CD4-positive, alpha-beta T cell treated with Interleukin-15 for 4 hours (primary cell): Measurements from ENCODE around the gene TST.

Source experiments
- DNase-seq: peaks from one replicate; pipeline ENCODE4 v3.0.0-alpha.2; 2020; ENCODE audit warnings: low spot score

TST gene

DNA sequence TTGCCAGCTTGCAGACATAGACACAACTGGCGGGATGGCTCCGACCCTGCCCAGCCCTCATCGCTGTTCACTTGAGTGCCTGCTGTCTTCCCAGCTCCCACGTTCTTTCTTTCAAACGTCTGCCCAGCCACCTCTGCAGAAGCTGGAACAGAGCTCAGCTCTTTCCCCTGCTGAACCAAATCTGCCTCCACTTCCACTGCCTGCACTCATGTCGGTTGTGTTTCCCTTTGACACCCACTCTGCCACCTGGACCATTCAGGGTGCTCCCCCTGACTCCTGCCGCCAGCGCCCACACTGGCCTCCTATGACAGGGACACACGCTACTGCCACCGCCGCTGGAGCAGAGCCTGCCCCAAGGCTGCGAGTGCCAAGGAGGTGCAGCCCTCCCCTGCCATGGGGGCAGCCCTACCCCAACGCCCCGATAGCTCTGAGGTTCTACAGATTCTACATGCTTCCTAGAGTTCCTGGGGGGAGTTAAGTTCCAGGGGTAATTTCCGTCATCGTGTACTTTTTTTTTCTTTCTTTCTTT is 37.9 kb downstream of the TST start:
- DNase-seq: no peak

DNA sequence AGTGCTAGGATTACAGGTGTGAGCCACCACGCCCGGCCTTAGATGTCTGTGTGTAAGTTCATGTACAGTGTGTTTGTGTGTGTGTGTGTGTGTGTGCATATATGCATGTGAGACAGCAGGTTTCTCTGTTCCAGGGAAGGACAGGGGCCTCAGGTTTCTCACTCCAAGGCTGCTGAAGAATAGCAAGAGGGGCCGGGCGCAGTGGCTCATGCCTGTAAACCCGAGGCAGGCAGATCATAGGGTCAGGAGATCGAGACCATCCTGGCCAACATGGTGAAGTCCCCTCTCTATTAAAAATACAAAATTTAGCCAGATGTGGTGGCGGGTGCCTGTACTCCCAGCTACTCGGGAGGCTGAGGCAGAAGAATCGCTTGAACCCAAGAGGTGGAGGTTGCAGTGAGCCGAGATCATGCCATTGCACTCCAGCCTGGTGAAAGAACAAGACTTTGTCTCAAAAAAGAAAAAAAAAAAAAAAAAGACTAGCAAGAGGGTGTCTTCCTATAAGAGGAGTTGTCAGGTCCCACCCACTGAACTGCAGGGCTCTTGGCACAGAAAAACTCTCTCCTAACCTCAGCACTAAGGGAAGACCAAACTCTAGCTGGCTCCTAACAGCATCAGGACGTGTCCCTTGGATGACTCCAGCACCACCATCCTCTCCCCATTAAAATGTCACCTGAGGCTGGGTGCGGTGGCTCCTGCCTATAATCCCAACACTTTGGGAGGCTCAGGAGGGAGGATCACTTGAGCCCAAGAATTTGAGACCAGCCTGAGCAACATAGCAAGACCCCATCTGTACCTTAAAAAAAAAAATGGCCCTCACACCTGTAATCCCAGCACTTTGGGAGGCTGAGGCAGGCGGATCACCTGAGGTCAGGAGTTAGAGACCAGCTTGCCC is 40.0 kb downstream of the TST start:
- no peak for DNase-seq

DNA sequence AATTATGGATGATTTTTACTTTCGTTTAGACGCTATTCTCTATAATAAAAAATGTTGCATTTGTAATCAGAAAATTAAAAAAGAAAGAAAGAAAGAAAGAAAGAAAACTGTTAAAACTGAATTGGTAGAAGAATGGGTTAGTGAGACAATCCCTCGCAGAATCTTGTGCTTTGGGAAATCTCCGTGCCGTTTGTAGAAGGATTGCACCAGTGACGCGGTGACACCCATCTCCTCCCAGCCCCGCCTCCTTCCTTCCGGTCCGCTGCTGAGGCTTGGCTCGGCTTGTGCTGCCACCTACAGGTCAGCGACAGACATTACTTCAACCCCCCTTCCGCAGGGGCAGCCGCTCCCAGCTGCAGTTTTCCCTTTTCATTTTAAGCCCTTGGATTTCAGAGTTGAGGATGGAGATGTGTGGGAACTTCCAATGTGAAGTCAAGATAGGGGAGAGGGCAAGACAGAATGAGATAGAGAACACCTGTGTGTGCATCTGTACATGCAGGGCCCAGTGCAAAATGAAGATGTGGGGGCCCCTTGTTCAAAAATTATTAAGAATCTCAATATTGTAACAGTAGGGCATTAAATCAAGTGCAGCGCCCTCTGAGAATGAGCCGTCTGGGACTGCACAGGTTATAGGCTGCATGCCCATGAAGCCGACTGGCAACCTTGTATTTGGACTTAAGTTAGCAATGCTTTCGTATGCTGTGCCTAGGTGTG is 41.1 kb downstream of the TST start:
- peak; percentile 89 for DNase-seq

DNA sequence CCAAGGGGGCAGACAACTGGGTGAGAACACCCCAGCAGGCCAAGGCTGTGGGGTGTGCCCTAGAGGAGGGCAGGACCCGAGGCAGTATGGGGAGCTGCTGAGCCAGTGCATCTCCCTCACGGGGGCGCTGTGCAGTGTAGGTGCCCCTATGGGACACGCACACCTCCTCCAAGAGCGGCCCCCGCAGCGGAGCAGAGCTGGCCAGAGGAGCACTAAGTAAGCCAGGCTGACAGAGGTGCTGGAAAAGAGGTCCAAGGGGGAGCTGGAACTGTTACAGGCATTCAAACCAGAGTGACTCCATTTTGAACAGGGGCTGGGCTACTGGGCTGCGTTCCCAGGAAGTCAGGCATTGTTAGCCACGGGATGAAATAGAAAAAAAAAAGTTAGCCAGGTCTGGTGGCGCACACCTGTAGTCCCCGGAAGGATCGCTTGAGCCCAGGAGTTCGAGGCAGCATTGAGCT is 41.8 kb downstream of the TST start:
- DNase-seq: peak; percentile 77

DNA sequence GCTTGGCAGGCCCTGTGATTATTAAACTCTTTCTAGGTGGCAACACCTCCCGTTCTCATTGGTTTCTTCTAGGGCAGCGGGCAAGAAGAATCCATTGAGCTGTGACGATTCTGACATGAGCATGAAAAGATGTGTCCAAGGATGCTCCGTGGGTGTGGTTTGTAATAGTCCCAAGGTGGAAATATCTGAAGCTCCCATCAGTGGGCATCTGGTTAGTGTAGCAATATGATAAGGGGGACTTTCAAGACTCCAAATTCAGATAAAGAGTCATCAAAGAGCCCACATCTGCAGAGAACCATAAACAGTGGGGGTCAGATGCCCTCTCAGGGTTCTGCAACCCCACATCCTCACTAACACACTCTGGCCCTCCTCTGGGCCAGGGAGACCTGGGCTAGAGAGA is 42.6 kb downstream of the TST start:
- no peak for DNase-seq

DNA sequence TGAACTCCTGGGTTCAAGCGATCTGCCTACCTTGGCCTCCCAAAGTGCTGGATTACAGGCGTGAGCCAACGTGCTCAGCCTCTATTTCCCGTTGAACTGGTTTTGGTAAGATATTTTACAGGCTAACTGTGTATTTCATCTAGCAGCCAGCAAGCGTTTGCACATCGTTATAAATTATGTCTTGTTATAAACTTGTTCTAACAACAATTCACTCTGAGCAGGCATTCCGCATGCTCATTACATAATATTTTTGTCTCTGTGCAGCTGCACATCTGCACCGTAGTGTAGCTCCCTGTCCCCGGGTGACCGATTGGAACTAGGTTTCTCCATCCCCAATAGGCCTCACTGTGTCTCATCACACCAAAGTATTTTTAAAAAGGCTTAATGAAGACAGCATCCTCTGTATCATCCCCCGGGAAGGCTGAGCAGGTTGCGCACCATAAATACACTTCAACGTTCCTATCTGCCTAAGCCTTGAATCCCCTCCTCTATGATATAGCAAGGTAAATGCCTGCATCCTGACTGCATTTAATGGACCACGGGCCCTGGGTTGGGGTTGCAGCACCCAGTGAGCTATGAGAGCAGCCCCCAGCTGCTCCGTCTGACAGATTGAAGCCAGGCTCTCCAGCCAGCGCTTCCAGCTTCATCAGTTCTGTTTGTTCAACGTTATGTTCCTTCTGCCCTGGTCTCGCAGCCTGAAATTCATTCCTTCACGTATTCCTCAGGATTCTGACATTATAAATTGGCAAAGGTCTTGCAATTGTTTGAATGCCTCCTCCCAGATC is 47.7 kb downstream of the TST start:
- no peak for DNase-seq

DNA sequence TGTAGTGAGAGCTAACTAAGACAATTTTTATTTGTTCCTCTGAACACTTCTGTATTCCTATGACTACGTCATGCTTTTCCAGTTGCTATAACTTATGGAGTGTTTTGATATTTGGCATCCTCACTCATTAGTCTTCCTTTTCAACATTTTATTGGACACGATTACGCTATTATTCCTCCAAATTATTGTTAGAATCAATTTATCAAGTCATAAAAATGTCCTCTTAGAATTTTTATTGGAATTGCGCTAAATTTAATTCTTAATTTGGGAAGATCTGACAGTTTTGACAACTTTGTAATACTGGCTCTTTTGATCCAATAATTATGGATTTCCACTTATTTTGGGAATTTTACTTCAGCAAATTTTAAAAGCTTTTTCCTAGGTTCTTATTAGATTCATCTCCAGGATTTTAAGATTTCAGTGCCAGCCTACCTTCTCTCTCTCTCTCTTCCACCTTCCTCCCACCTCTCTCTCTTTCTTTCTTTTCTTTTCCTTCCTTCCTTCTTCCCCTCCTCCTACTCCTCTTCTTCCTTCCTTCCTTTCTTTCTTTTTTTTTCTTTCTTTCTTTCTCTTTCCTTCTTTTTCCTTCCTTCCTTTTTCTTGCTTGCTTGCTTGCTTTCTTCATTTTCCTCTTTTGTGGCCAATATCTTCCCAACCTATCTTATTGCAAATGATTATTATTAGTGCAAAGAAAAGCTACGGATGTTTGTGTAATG is 50.8 kb downstream of the TST start:
- no peak for DNase-seq

DNA sequence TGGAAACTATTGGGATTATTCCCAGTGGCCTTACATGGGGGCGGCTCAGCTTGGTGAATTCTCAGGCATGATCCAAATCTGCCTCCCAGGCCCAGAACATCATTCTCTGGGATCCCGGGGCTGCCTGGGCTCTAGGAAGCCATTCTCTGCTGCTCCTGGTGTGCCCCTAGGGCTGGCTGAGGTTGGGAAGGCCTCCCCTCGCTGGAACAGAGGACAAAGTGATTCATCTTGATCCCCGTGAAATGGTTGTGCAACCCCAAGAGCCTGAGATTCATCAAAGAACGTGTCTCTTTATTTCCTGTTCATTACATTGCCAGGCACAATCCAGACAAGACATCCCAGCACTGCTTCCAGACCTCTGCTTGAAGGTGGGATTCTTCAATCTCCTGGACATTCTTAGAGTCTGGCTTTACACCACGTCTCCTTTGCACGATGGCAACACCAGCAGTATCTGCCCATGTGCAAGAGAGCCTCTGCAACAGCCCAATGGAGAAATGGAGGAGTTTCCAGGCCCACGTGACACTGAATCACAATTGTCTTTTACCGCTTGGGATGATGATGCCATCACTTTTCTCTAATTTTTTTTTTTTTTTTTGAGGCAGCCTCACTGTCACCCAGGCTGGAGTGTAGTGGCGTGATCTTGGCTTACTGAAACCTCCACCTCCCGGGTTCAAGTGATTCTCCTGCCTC is 52.3 kb downstream of the TST start:
- DNase-seq: no peak

DNA sequence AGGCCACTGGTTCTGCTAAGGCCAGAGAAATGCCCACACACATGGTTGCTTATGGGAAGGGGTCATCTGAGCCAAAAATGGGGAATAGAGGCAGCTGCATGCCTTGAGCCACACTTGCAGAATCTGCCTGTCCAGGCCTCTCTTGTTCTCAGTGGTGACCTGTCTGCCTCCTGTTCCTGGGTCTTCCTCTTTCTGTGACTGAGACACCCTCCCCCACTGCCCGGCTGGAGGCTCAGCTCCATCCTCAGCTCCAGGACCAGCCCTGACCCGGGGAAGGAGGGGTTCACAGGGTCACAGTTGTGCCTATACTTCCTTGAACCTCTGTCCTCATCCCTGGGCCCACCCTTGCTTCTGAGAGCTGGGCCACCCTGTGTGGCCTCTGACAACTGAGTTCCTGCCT is 53.6 kb downstream of the TST start:
- DNase-seq: no peak

DNA sequence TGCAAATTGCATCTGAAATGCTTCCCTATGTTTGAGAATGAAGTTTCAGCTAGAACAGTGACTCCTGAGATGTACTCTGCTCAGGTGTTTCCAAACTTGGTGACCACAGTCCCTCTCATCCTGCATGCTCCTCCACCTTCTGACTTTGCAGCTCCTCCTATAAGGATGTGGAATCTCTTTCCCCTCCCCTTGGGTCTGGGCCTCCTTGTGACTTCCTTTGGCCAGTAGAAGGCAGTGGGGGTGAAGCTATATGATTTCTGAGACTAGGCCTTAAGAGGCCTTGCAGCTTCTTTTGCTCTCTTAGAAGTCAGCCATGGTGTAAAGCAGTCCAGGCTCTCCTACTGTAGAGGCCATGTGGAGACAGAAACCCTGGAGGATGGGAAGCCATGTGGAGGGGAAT is 55.1 kb downstream of the TST start:
- no peak for DNase-seq

DNA sequence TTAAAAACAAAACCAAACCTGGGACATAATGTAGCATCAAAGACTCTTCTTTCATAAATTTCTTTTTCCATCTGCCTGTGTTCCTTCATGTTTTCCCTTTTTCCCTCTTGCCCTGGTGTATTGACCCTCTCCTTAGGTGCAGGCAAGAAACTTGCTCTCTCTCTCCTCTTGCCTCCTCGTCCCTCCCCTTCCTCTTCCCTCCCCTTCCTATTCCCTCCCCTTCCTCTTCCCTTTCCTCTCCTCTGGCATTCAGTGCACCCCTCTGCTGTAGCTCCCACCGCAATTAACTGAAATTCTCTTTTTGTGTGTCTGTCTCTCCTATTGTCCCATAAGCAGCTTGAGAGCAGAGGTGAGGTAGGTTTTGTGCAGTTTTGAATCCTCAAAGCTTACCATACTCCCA is 55.9 kb downstream of the TST start:
- DNase-seq: no peak

DNA sequence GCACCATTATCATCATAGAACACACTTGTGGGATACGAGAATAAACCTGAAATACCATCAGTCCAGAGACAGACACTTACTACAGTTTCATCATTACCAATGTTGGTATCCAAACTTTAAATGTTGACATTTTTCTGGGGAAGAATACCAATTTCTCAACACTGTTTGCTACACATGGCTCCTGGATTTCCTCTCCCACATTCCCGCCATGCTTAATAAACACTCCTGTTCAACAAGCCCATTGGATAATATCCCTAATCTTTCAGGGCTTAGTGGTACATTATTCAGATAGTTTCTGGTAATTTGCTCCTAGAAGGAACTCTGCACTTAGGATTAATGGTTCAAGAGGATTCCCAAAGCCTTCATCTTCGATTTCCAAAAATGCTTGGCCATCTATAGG is 57.6 kb downstream of the TST start:
- no peak for DNase-seq
